ENCODE results near the gene BICRA. TPM values are rescaled to one million over a fixed set of nuclear protein-coding genes. Genes with fewer than 3 reads are reported as not detected.
"Not testable (repeated sequence)": the region's sequence is repeated elsewhere in the genome, so short reads cannot be mapped to it uniquely, and the experiment has no call there.

Gene BICRA
- total and polyA plus RNA-seq, 3 donors from 2014 or later = 9.2 to 19.2 (median 13.5) TPM

- peaks cover 20% of the 10 kb centered on the region for H3K4me1 ChIP-seq
- H3K36me3 ChIP-seq (ENCODE audit: low read depth, missing control alignments) = no peaks in the 10 kb centered on the region
- TF ChIP-seq CTCF (IDR thresholded peaks at IDR 0.05) (no peak), POLR2A (IDR thresholded peaks at IDR 0.05) (no peak)
- 88 to 92% methylated on average over 36 to 48 of the region's 48 CpGs for WGBS, 2 donors
- no peak overlapping the region for H3K4me3 ChIP-seq
- intact Hi-C loops (cut with DNase I; ENCODE audit: low total_unique reads) = no loop called here
- H3K9me3 ChIP-seq = no peaks in the 10 kb centered on the region
- no peak overlapping the region for H3K27ac ChIP-seq
- H3K27me3 ChIP-seq = no peaks in the 10 kb centered on the region
- DNase-seq = no peak
Observed at GRCh38 chr19:47740866-47741519, 132.1 kb downstream of the BICRA start.

- no peaks in the 10 kb centered on the region for H3K27me3 ChIP-seq
- H3K9me3 ChIP-seq = no peaks in the 10 kb centered on the region
- H3K4me1 ChIP-seq = peaks cover 27% of the 10 kb centered on the region
- peak overlapping the region in 1 of 2 donors; percentile 96 for H3K27ac ChIP-seq
- TF ChIP-seq CTCF (IDR thresholded peaks at IDR 0.05) = no peak
- no peak for TF ChIP-seq POLR2A (IDR thresholded peaks at IDR 0.05)
- no peaks in the 10 kb centered on the region for H3K36me3 ChIP-seq (ENCODE audit: low read depth, missing control alignments)
- WGBS, 2 donors = 75 to 84% methylated on average over 15 of the region's 15 CpGs
- DNase-seq = no peak
- H3K4me3 ChIP-seq = no peak overlapping the region
- intact Hi-C loops (cut with DNase I; ENCODE audit: low total_unique reads) = no loop called here
Observed at GRCh38 chr19:47741544-47742140, 132.7 kb downstream of the BICRA start.

- Histone ChIP-seq H3K4me1 (peaks cover 29% of the 10 kb centered on the region), H3K9me3 (no peaks in the 10 kb centered on the region), H3K4me3 (peak overlapping the region; percentile 16 to 47), H3K36me3 (ENCODE audit: low read depth, missing control alignments) (no peaks in the 10 kb centered on the region), H3K27ac (peak overlapping the region; percentile 86 to 96), H3K27me3 (no peaks in the 10 kb centered on the region)
- whole genome bisulfite sequencing, 2 donors = 13 to 14% methylated on average over 11 to 13 of the region's 13 CpGs
- intact Hi-C loops (cut with DNase I; ENCODE audit: low total_unique reads) = no loop called here
- no peak for DNase-seq
- TF ChIP-seq POLR2A (IDR thresholded peaks at IDR 0.05) (no peak), CTCF (IDR thresholded peaks at IDR 0.05) (no peak)
Observed at GRCh38 chr19:47742634-47743033, 133.7 kb downstream of the BICRA start.

- WGBS, 2 donors = 3 to 4% methylated on average over 49 to 51 of the region's 53 CpGs
- intact Hi-C loops (cut with DNase I; ENCODE audit: low total_unique reads) = no loop called here
- no peaks in the 10 kb centered on the region for H3K27me3 ChIP-seq
- no peaks in the 10 kb centered on the region for H3K9me3 ChIP-seq
- H3K4me3 ChIP-seq = peak within 1 kb of the TSS; percentile 81 to 91
- DNase-seq = peak; percentile 98
- H3K36me3 ChIP-seq (ENCODE audit: low read depth, missing control alignments) = no peaks in the 10 kb centered on the region
- peak in 1 of 3 experiments; percentile 47 for TF ChIP-seq CTCF (IDR thresholded peaks at IDR 0.05)
- peak; percentile 29 for TF ChIP-seq POLR2A (IDR thresholded peaks at IDR 0.05)
- H3K4me1 ChIP-seq = peaks cover 29% of the 10 kb centered on the region
- peak within 1 kb of the TSS; percentile 94 to 98 for H3K27ac ChIP-seq
Observed at GRCh38 chr19:47745010-47745901, 136.3 kb downstream of the BICRA start, which contains the start of gene NOP53. Gene NOP53 (plus strand): TSS chr19:47745546. CDS start chr19:47745560, 14 bp downstream.

- 29 to 51% methylated on average over 17 of the region's 17 CpGs for WGBS, 2 donors
- H3K27ac ChIP-seq = peak overlapping the region in 1 of 2 donors; percentile 98
- not testable (repeated sequence) for H3K36me3 ChIP-seq (ENCODE audit: low read depth, missing control alignments)
Observed at GRCh38 chr19:47746129-47746528, 137.2 kb downstream of the BICRA start.

More at GRCh38 chr19:47746129-47746528, 137.2 kb downstream of the BICRA start:
- DNase-seq; H3K9me3 ChIP-seq; H3K27me3 ChIP-seq; intact Hi-C loops (cut with DNase I; ENCODE audit: low total_unique reads): not testable (repeated sequence)
- Histone ChIP-seq H3K4me1 (peaks cover 29% of the 10 kb centered on the region), H3K4me3 (peak overlapping the region; percentile 81 to 91)

All from testis (tissue), 3 donors.